A549 (cell line): ENCODE measurements around the gene DYSF.

Experiments
- BCL3 ChIP-seq: fragments of >200 bp; sonication (Bioruptor Twin); formaldehyde crosslinking; IDR thresholded peaks from 3 replicates; pipeline ENCODE4 v1.6.1; 2016
- CTCF ChIP-seq: fragments of >200 bp; sonication (Bioruptor Twin); formaldehyde crosslinking; IDR thresholded peaks from 3 replicates; pipeline ENCODE4 v1.5.1; 2016
- ELK1 ChIP-seq: fragments of 150-350 bp; IDR thresholded peaks from 2 replicates; pipeline ENCODE4 v1.6.1; 2014; ENCODE audit warnings: low read depth, mild to moderate bottlenecking, low read length
- EP300 ChIP-seq, 2 experiments: fragments of >200 bp; sonication (Bioruptor Twin); formaldehyde crosslinking; IDR thresholded peaks; 2 replicates in 1 of 2; 3 replicates in 1 of 2; pipeline ENCODE4 v1.6.1; 2016 to 2017
- ESRRA ChIP-seq: fragments of 150-350 bp; IDR thresholded peaks from 2 replicates; pipeline ENCODE4 v1.6.1; 2014; ENCODE audit warnings: mild to moderate bottlenecking, low read length, borderline replicate concordance
- GATA3 ChIP-seq: IDR thresholded peaks from 2 replicates; pipeline ENCODE4 v1.6.1; 2012; ENCODE audit warnings: borderline replicate concordance
- HOXA7 ChIP-seq: fragments of 250-450 bp; sonication (Bioruptor Pico); IDR thresholded peaks from 2 replicates; pipeline ENCODE4 v1.5.0; 2020; ENCODE audit warnings: mild to moderate bottlenecking, moderate library complexity
- HOXB13 ChIP-seq: fragments of 250-450 bp; sonication (Bioruptor Pico); IDR thresholded peaks from 2 replicates; pipeline ENCODE4 v1.5.0; 2020; ENCODE audit warnings: low read depth, mild to moderate bottlenecking, moderate library complexity
- HOXB5 ChIP-seq: fragments of 250-450 bp; sonication (Bioruptor Pico); IDR thresholded peaks from 2 replicates; pipeline ENCODE4 v1.5.0; 2020; ENCODE audit warnings: mild to moderate bottlenecking, moderate library complexity
- KDM1A ChIP-seq: fragments of 200-600 bp; sonication (generic); IDR thresholded peaks from 2 replicates; pipeline ENCODE4 v1.6.1; 2016; ENCODE audit warnings: low read depth, mild to moderate bottlenecking
- MAZ ChIP-seq: fragments of 150-350 bp; IDR thresholded peaks from 2 replicates; pipeline ENCODE4 v1.6.1; 2014; ENCODE audit warnings: antibody characterized with exemption, low read depth, low read length, borderline replicate concordance
- PBX3 ChIP-seq: IDR thresholded peaks from 2 replicates; pipeline ENCODE4 v1.6.1; 2012
- POLR2A ChIP-seq: IDR thresholded peaks from 2 replicates; pipeline ENCODE4 v1.6.1; 2012; ENCODE audit warnings: mild to moderate bottlenecking, low read length
- POLR2AphosphoS2 ChIP-seq: conservative IDR thresholded peaks from 2 replicates; pipeline ENCODE4 v1.6.1; 2012; ENCODE audit warnings: low read length, improper control_type of control experiment, inconsistent platforms

GRCh38 chr2:71521436-71521950 is 68.1 kb downstream of the DYSF start:
- TF ChIP-seq KDM1A: no peak
- TF ChIP-seq PBX3: no peak
- TF ChIP-seq CTCF: no peak
- TF ChIP-seq EP300 (IDR thresholded peaks at IDR 0.05): no peak
- no peak for TF ChIP-seq HOXB5
- no peak for TF ChIP-seq ESRRA
- TF ChIP-seq MAZ: no peak
- no peak for TF ChIP-seq BCL3
- TF ChIP-seq HOXA7 (CRISPR knock-in tag): no peak
- no peak for TF ChIP-seq HOXB13 (CRISPR knock-in tag)
- TF ChIP-seq GATA3: no peak
- TF ChIP-seq POLR2AphosphoS2: no peak
- no peak for TF ChIP-seq ELK1
- no peak for TF ChIP-seq POLR2A
